PC-9 (cell line): ENCODE data around the gene ADAM23.

ENCODE experiments used
- EZH2 ChIP-seq: fragments of 200-600 bp; sonication (generic); IDR thresholded peaks from 2 replicates; pipeline ENCODE4 v1.8.0; 2017; ENCODE audit warnings: antibody characterized with exemption, low read depth
- TF ChIP-seq, protein P1 (sequence below): fragments of 200-600 bp; sonication (generic); conservative IDR thresholded peaks from 2 replicates; pipeline ENCODE4 v1.6.1; 2017; ENCODE audit warnings: mixed run types, antibody characterized with exemption, mild to moderate bottlenecking, moderate library complexity

DNA sequence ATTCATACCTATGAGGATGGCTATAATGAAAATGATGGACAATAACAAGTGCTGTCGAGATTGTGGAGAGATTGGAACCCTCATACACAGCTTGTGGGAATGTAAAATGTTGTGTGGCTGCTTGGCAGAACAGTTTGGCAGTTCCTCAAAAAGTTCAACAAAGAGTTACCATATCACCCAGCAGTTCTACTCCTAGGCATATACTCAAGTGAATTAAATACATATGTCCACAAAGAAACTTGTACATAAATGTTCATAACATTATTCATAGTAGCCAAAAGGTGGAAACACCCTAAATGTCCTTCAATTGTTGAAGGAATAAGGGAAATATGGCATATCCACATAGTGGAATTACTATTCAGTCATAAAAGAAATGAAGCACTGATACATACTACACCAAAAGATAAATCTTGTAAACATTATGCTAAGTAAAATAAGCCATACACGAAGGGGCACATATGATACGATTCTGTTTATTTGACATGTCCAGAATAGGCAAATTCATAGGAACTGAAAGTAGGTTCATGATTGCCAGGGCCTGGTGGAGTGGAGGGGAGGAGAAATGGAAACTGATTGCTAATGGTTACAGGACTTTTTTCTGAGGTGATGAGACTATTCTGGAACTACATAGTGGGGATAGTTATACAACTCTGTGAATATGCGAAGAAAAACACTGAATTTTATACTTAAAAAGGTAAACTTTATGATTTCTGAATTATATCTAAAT is 92.1 kb downstream of the ADAM23 start:
- TF ChIP-seq, protein P1, sequence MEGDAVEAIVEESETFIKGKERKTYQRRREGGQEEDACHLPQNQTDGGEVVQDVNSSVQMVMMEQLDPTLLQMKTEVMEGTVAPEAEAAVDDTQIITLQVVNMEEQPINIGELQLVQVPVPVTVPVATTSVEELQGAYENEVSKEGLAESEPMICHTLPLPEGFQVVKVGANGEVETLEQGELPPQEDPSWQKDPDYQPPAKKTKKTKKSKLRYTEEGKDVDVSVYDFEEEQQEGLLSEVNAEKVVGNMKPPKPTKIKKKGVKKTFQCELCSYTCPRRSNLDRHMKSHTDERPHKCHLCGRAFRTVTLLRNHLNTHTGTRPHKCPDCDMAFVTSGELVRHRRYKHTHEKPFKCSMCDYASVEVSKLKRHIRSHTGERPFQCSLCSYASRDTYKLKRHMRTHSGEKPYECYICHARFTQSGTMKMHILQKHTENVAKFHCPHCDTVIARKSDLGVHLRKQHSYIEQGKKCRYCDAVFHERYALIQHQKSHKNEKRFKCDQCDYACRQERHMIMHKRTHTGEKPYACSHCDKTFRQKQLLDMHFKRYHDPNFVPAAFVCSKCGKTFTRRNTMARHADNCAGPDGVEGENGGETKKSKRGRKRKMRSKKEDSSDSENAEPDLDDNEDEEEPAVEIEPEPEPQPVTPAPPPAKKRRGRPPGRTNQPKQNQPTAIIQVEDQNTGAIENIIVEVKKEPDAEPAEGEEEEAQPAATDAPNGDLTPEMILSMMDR: no peak
- no peak for TF ChIP-seq EZH2
